NCI-H510A treated with DMSO at 0.1 percent for 48 hours (cell line): ENCODE results near the gene RPL36AL.

Experiments used
- DNase-seq: peaks from one replicate; lab custom pipeline; 2025; lab: John Stamatoyannopoulos, UW

Gene RPL36AL

GRCh38 chr14:49581209-49582112 is 39.0 kb downstream of the RPL36AL start:
- no peak for DNase-seq

- DNase-seq = no peak
Observed at GRCh38 chr14:49579841-49580240, 40.6 kb downstream of the RPL36AL start.

DNA sequence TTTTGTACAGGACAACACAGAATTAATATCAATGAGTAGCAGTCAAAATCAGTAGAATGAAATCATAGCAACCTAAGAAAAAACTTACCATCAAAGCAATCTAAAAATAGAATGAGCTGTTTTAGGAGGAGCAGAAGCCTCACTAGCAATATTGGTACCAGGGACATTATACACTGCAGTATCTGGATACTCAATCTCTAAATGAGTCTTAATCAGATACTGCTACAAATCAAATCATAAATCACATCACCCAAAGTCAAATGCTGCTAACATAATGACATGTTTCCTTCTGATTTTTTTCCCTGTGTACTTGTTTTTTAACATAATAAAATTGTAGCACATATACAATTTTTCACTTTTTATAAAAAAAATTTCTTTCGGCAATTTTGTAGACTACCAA is 42.3 kb downstream of the RPL36AL start:
- no peak for DNase-seq

DNA sequence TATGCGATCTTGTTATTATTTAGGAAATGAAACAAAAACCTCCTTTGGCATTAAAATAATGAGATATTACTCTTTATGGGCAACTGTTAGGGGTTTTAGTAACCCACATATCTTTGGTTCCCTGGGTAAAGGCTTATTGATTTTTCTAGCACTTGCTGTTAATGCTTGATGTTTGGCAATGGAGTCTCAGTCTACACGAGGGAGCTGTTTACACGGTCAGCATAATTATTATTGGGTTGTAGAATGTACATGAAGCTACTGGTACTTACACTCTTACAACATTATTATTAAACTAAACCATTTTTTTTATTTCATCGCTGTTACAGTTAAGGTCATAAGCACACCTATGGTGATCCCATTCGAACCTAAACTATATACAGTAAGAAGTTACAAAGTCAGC is 46.4 kb downstream of the RPL36AL start:
- no peak for DNase-seq

DNA sequence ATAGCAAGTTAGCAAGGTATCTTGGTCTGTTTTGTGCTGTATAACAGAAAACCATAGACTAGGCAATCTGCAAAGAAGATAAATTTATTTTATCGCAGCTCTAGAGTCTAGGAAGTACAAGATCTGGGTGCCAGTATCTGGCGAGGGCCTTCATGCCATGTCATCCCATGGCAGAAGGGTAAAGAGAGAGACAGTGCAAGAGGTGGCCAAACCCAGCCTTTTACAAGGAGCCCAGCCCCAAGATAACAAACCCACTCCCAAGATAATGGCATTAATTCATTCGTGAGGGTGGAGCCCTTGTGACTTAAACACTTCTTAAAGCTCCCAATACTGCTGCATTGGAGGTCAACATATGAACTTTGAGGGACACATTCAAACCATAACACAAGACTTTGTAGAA is 51.1 kb downstream of the RPL36AL start:
- no peak for DNase-seq
